Hepatocyte (in vitro differentiated cells): ENCODE data around the gene ATMIN. TPM values are rescaled to one million over a fixed set of nuclear protein-coding genes. Genes with fewer than 3 reads are reported as not detected.

Experiments
- DNase-seq: peaks from one replicate; pipeline ENCODE4 v3.0.0-alpha.2; 2016; ENCODE audit warnings: low spot score
- H2AFZ ChIP-seq: fragments of 200-600 bp; sonication (generic); 2 replicates; pipeline ENCODE4 v1.6.0; 2016; ENCODE audit warnings: antibody characterized with exemption, mild to moderate bottlenecking
- H3K27ac ChIP-seq: fragments of 200-600 bp; sonication (generic); 2 replicates; pipeline ENCODE4 v1.5.1; 2016; ENCODE audit warnings: mild to moderate bottlenecking
- H3K27me3 ChIP-seq: fragments of 200-600 bp; sonication (generic); 2 replicates; pipeline ENCODE4 v1.6.1; 2016
- H3K36me3 ChIP-seq: fragments of 200-600 bp; sonication (generic); replicated peaks from 2 replicates; pipeline ENCODE4 v1.5.1; 2016; ENCODE audit warnings: low read depth; ENCODE audit not compliant: insufficient read depth
- H3K4me1 ChIP-seq: fragments of 200-600 bp; sonication (generic); 2 replicates; pipeline ENCODE4 v1.5.1; 2016; ENCODE audit warnings: mild to moderate bottlenecking, moderate library complexity; ENCODE audit not compliant: insufficient read depth
- H3K4me2 ChIP-seq: fragments of 200-600 bp; sonication (generic); 2 replicates; pipeline ENCODE4 v1.6.0; 2016
- H3K4me3 ChIP-seq: fragments of 200-600 bp; sonication (generic); 2 replicates; pipeline ENCODE4 v1.5.1; 2016; ENCODE audit warnings: mild to moderate bottlenecking
- H3K79me2 ChIP-seq: fragments of 200-600 bp; sonication (generic); 2 replicates; pipeline ENCODE4 v1.6.0; 2017; ENCODE audit warnings: mild to moderate bottlenecking
- H3K9me2 ChIP-seq: fragments of 200-600 bp; sonication (generic); replicated peaks from 2 replicates; pipeline ENCODE4 v1.6.0; 2017; ENCODE audit warnings: mild to moderate bottlenecking; ENCODE audit not compliant: insufficient read depth
- H3K9me3 ChIP-seq: fragments of 200-600 bp; sonication (generic); 2 replicates; pipeline ENCODE4 v1.5.1; 2016; ENCODE audit warnings: low read depth, mild to moderate bottlenecking
- H4K20me1 ChIP-seq: fragments of 200-600 bp; sonication (generic); 2 replicates; pipeline ENCODE4 v1.6.0; 2016; ENCODE audit warnings: mild to moderate bottlenecking; ENCODE audit not compliant: insufficient read depth, poor library complexity, severe bottlenecking
- CTCF ChIP-seq: fragments of 200-600 bp; sonication (generic); IDR thresholded peaks from 2 replicates; pipeline ENCODE4 v1.5.1; 2016; ENCODE audit warnings: antibody characterized with exemption, mild to moderate bottlenecking; ENCODE audit not compliant: poor library complexity
- EZH2 ChIP-seq: fragments of 200-600 bp; sonication (generic); IDR thresholded peaks from 2 replicates; pipeline ENCODE4 v1.6.1; 2016; ENCODE audit warnings: antibody characterized with exemption, mild to moderate bottlenecking, borderline replicate concordance
- EZH2phosphoT487 ChIP-seq: fragments of 200-600 bp; sonication (generic); IDR thresholded peaks from one replicate; pipeline ENCODE4 v1.6.1; 2018; ENCODE audit warnings: antibody characterized with exemption, mild to moderate bottlenecking, low read depth, moderate library complexity; ENCODE audit not compliant: unreplicated experiment, severe bottlenecking
- WGBS: methylation state at CpG from one replicate; pipeline ENCODE4 v1.1.6; 2016; ENCODE audit warnings: low lambda C conversion rate; ENCODE audit errors: missing lambda C conversion rate; 5-methylcytosine and 5-hydroxymethylcytosine counted together
- polyA plus RNA-seq: library from polyadenylated mRNA; unstranded; fragments of >200 nt; fragmentation: Nextera tagmentation; extraction: Ambion mirVana; gene quantifications from 2 replicates; pipeline ENCODE4 v1.2.1, GENCODE V29; 2016
- total RNA-seq: library from RNA; depleted of rRNA; stranded (reverse); fragments of >200 nt; gene quantifications from 2 replicates; pipeline ENCODE4 v1.2.3, GENCODE V29; 2014

The ATMIN gene
- total and polyA plus RNA-seq, 2 experiments from 2014 or later: 30.7 to 58.4 TPM

DNA sequence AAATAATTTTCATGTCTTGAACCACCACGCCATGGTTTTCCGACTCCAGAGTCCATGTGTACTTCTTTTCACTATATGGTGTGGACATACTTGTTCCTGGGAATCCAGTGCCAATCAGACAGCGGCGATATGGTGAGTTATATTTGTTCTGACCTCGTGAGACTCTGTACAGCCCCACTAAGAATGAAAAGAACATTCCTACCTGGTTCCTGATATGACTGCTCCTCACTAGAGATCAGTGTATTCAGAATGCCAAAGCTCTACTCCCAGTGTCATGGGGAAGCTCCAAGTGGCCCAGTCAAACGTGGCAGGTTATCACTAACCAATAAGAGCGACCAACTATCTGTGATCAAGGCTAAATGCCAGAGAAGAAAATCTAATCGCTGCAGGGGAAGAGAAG is 35.3 kb downstream of the ATMIN start:
- WGBS: 82% methylated on average over 8 of the region's 8 CpGs
- TF ChIP-seq EZH2phosphoT487 (no peak), EZH2 (no peak), CTCF (no peak)

DNA sequence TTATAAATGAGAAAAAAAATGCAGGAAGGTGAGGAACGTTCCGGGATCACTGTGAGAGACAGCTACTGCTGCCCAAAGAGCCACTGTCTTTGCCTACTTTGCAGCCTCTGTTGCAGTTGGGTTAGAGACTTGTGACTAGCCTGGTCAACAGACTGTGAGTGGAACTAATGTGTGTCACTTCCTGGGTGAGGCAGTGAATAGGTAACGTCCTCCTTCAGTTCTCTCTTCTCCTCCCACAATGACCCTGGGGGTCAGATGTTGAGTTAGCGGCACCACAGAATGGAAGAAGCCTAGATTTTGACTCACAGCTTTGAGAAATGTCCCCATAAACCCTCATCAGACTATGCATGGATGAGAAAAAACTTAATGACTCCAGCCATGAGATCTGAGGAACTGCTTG is 36.2 kb downstream of the ATMIN start:
- no peak overlapping the region for H2AFZ ChIP-seq
- TF ChIP-seq CTCF (no peak), EZH2 (no peak), EZH2phosphoT487 (no peak)

More for the DNA sequence above, 35.3 kb downstream of the ATMIN start:
- Histone ChIP-seq H3K36me3 (no peaks in the 10 kb centered on the region), H3K79me2 (no peaks in the 10 kb centered on the region), H3K27me3 (no peaks in the 10 kb centered on the region), H2AFZ (no peak overlapping the region), H3K4me2 (no peak overlapping the region), H4K20me1 (no peaks in the 10 kb centered on the region), H3K27ac (no peak overlapping the region), H3K9me2 (no peaks in the 10 kb centered on the region), H3K4me3 (no peak overlapping the region), H3K4me1 (peaks cover 8% of the 10 kb centered on the region), H3K9me3 (no peaks in the 10 kb centered on the region)
- DNase-seq: no peak

DNA sequence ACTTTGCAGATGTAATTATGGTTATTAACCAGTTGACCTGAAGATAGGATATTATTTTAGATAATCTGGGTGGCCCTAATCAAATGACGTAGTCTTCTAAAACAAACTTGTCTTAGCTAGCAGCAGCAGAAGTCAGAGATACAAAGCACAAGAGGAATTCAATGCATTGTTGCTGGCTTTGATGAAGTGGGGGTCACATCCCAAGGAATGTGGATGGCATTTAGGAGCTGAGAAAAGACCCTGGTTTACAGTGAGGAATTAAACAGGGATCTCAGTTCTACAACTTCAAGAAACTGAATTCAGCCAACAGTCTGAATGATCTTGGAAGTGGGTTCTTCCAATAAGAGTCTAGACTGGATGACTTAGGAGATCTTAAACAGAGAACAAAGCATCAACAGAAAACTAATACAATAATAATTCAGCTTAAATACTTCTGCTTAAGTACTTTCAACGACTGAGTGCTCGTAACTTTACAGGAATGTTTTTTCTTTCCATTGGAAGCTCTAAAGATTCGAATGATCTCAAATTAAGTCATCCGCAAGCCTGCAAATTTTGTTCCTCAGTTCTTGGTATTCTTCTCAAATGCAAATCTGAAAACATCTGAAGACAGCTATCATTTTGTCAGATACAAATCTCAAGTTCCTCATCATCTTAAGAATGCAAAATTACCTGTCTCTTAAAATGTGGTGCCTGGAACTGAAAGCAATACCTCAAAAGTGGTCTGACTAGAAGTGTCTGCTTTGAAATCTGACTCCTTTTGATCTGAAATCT is 38.1 kb downstream of the ATMIN start:
- no peaks in the 10 kb centered on the region for H3K9me3 ChIP-seq
- H3K79me2 ChIP-seq: no peaks in the 10 kb centered on the region
- no peak overlapping the region for H2AFZ ChIP-seq
- no peaks in the 10 kb centered on the region for H3K9me2 ChIP-seq
- DNase-seq: no peak
- no peaks in the 10 kb centered on the region for H3K36me3 ChIP-seq
- no peak overlapping the region for H3K4me2 ChIP-seq
- no peaks in the 10 kb centered on the region for H3K27me3 ChIP-seq
- 58% methylated on average over 5 of the region's 5 CpGs for WGBS
- H3K27ac ChIP-seq: peak overlapping the region; percentile 4
- no peaks in the 10 kb centered on the region for H4K20me1 ChIP-seq
- TF ChIP-seq EZH2 (no peak), EZH2phosphoT487 (no peak), CTCF (no peak)
- peaks cover 8% of the 10 kb centered on the region for H3K4me1 ChIP-seq
- H3K4me3 ChIP-seq: no peak overlapping the region

More for the DNA sequence above, 36.2 kb downstream of the ATMIN start:
- Histone ChIP-seq H3K36me3 (no peaks in the 10 kb centered on the region), H3K4me2 (no peak overlapping the region), H4K20me1 (no peaks in the 10 kb centered on the region), H3K79me2 (no peaks in the 10 kb centered on the region), H3K4me3 (no peak overlapping the region), H3K27ac (no peak overlapping the region), H3K4me1 (no peaks in the 10 kb centered on the region), H3K9me3 (no peaks in the 10 kb centered on the region), H3K9me2 (no peaks in the 10 kb centered on the region), H3K27me3 (no peaks in the 10 kb centered on the region)
- DNase-seq: no peak
- WGBS: 90% methylated on average over 4 of the region's 4 CpGs
